ENCODE measurements around the gene PPA1.
"Not testable (repeated sequence)": the region's sequence is repeated elsewhere in the genome, so short reads cannot be mapped to it uniquely, and the experiment has no call there.

Gene PPA1

DNA sequence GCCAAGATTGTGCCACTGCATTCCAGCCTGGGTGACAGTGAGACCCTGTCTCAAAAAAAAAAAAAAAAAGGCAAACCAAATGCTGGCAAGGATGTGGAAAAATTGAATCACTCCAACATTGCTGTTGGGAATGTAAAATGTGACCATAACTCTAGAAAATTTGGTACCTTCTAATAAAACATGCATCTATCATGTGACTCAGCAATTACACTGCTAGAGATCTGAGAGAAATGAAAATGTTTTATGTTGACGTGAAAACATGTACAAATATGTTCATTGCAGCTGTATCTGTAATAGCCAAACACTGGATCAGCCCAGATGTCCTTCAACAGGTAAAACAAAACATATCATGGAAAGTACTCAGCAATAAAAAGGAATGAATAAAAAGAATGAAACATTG, 32.1 kb downstream of the PPA1 start:
- DNase-seq, result no peak

DNA sequence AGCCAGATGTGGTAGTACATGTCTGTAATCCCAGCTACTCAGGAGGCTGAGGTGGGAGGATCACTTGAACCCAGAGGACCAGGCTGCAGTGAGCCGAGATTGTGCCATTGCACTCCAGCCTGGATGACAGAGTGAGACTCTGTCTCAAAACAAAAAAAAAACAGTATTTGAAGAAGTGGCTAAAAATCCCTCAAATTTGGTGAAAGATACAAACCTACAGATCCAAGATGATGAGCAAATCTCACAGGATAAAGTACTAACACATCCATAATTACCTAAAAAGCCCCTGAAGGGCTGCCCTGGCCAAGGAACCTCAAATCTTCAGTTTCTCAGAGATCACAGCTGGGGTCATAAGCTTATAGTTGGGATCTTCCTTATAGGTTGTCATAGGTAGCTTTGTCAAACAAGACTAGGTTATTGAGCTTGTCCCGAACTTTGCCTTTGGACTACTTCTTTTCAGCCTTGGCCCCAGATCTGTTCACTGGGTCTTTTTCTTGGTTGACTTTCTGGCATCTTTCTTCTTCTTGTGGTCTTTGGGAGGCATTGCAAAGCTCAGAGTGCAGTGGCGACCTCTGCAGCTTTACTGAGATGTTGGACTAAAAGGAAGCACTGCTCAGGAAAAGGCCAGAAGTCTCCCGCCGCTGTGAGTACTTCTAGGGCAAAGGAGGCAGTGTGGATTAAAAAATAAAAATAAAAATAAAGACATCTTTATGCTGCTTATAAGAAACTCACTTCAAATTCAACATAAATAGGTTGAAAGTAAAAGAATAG, 34.3 kb downstream of the PPA1 start:
- no peak for DNase-seq

DNA sequence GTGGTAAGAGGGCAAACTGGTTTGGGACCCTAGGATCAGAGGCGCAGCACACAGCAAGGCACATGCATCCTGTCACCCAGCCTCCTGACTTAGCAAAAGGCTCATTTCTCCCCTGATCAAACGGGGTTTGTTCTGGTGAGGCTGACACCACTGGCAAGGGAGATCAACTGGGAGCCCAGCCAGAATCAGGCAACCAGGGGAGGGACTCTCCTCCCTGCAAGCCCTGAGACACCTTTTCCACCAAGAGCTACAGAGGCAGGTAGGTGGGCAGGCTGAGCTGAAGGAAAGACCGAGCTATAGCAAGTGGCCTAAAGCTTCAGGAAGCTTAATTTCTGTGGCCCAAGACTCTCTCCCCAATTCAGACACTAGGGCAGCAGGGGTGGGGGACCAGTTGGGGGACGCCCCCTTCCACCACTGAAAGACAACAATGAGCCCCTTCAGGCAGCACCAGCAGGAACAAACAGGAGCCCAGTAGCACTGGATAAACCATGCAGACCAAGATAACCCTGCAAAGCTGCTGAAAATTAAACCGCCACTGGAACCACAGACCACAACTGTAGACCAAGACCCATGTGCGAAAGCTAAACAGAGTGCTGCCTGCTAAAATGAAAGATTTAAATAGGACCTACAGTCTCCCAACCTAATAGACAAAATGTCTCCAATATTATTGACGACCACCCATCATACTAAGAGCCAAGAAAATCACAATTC, 35.8 kb downstream of the PPA1 start:
- no peak for DNase-seq

- no peak for DNase-seq
Observed at GRCh38 chr10:70193391-70193844, 39.8 kb downstream of the PPA1 start.

- no peak for DNase-seq
Observed at GRCh38 chr10:70192326-70192968, 40.8 kb downstream of the PPA1 start.

DNA sequence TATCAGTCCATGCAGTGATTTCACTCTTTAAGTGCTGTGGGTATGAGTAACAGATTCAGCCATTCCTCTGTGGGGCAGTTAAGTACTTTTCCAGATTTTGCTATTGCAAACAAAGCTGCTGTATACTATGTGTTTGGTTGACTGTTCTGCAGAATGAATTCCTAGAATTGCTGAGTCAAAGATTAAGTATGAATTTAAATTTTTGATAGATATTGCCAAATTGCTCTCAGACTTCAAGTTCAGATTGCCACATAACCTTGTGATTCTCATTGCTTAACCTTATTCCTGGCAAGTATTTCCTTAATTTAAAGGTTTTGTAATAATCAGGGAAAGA, 41.3 kb downstream of the PPA1 start:
- no peak for DNase-seq

- no peak for DNase-seq
Observed at GRCh38 chr10:70191161-70191971, 41.9 kb downstream of the PPA1 start.

DNA sequence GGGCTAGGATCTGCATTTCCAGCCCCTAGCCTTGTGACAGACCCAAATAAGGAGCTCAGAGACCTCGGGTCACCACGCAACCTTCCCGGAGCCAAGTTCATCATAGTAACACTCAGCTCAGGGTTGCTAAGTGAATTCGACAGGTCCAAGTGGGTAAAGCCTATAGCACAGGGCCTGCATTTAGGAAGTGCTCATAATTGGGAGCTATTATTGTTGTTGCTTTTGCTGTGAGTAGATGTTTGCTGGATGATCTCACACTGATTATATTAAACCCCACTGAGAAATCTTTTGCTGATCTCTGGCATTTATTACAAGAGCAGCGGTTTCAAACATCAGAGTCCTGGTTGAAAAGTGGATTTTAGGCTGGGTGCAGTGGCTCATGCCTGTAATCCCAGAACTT, 42.6 kb downstream of the PPA1 start:
- DNase-seq, result no peak

DNA sequence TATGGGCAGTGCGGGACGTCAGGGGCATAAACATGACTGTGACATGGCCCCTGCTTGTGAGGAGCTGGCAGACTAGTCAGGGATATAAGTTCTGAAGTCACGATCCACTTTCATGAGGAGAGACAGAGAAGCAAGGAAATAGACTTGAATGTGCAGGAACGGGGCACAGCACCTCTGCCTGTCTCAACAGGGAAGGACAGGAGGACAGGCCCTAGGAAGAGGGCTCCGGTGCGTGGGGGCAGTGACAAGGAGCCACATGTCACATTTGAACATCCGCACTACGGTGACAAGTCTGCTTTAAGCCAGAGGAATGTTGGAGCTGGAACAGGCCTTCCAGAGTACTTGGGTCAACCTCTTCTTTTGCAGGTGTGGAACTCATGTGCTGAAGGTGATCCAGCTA, 43.1 kb downstream of the PPA1 start:
- DNase-seq, result no peak

DNA sequence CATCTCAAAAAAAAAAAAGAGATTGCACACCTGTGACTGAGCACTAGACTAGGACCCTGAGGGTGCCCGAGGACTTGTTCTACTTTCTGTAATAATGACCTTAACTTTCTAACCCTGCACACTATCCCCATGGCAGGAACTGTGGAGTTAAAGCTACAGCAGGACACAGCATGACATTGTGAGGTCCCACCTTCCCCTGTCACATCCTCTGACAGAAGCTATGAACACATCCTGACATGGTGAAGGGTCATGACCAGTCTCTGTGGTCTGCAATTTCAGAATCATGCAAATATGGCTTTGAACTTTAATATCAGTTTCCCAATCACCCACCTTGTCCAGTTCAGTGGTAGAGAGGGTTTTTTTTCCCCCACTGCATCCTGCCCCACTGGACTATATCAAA, 44.5 kb downstream of the PPA1 start:
- DNase-seq, result no peak

DNA sequence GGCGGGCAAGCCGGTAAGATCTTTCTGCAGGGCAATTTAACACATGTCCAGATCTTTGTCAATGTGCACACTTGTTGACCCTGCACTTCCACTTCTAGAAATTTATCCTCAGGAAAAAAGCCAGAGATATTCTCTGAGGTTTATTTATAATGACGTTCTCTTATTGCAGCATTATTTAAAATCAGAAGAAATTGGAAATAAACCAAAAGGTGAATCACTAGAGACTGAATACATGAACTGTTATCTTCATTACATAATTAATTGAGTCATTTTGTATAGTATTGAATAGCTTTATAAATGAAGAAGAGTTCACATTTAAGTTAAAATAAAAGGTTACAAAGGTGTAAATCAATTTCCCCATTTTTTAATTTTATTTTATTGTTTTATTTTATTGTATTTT, 46.7 kb downstream of the PPA1 start:
- DNase-seq, result no peak

GRCh38 chr10:70186090-70186489, 47.1 kb downstream of the PPA1 start:
- DNase-seq, result no peak

- DNase-seq, result no peak
Observed at GRCh38 chr10:70183304-70183703, 49.9 kb downstream of the PPA1 start.

- not testable (repeated sequence) for DNase-seq
Observed at GRCh38 chr10:70179209-70179608, 54.0 kb downstream of the PPA1 start.

DNA sequence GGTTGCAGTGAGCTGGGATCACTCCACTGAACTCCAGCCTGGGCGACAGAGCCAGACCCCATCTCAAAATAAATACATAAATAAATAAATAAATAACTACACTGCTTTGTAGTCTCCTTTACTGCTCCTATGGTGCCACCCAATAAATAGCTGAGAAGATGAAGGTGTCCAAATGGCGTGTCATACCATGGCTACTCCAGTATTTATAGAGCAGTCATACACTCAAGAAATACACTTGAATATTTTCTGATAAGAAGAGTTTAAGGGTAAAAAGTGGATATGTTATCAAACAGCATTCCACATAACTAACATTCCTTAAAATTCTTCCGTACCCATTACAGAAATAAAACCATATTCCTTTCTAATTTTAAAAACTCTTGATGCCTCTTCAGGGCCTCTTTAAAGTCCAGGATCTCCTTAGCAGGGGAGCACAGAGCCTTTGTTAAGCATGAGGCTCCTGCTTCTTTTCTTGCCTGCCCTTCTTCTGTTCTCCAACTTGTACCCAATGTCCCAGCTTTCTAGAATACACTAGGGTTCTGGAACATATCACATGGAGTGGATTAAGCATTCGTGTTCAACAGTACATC, 55.0 kb downstream of the PPA1 start:
- DNase-seq, result no peak

- no peak for DNase-seq
Observed at GRCh38 chr10:70176441-70176840, 56.8 kb downstream of the PPA1 start.

DNA sequence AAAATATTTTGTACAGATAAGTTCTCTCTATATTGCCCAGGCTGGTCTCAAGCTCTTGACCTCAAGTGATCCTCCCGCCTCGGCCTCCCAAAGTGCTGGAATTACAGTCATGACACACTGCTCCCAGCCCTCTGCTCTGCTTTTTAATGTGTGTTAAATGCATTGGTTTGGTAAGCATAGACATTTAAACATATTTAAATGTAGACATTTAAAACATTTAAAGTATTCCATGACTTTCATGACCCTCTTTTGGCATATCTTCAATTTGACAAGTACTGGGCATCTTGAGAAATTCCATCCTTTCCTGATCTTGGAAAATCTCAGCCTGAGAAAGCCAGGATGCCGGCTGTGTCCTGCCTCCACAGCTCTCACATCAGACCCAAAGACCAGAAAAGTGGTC, 57.7 kb downstream of the PPA1 start:
- no peak for DNase-seq

GRCh38 chr10:70174058-70174741, 59.0 kb downstream of the PPA1 start:
- peak; percentile 43 for DNase-seq

- no peak for DNase-seq
Observed at GRCh38 chr10:70169649-70170364, 63.4 kb downstream of the PPA1 start.

- DNase-seq, result no peak
Observed at GRCh38 chr10:70169011-70169410, 64.2 kb downstream of the PPA1 start.

DNA sequence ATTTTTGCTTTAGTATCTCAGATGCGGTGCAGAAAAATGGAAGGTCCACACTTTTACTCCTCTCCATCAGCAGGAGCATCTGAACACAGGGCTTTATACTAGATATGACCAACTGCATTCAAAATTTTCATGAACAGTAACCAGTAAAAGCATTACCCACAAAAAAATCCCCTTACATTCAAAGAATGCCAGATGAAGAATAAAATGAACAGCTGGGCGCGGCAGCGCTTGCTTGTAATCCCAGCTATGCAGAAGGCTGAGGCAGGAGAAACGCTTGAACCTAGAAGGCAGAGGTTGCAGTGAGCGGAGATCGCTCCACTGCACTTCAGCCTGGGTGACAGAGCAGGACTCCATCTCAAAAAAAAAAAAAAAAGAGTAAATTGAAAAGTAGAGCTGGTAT, 66.0 kb downstream of the PPA1 start:
- DNase-seq, result no peak

- DNase-seq, result no peak
Observed at GRCh38 chr10:70166394-70166793, 66.8 kb downstream of the PPA1 start.
